ENCODE results near the gene RGL3. TPM values are rescaled to one million over a fixed set of nuclear protein-coding genes. Genes with fewer than 3 reads are reported as not detected.

Gene RGL3
- total and polyA plus RNA-seq, 2 of the 4 experiments (the other 2 are of a cell fraction): 0.18 to 0.62 TPM

GRCh38 chr19:11418094-11418548 is 993 bp downstream of the RGL3 start:
- DNase-seq (no peak), ATAC-seq (ENCODE audit: low read depth) (no peak)
- WGBS, 2 experiments (ENCODE audit: extremely low coverage in 2 of 2, insufficient read length in 1 of 2): 0% methylated on average over 3 of the region's 16 CpGs; no CpG with 5 or more reads in 1 of the 2 experiments
- Histone ChIP-seq H4K8ac (ENCODE audit: low read depth in 2 of 2, low read length in 2 of 2) (no peak overlapping the region), H3K9ac (ENCODE audit: low read depth, low read length) (no peak overlapping the region), H2BK5ac (ENCODE audit: low read depth, low read length, poor library complexity, severe bottlenecking) (no peak overlapping the region), H3K9me3 (ENCODE audit: control insufficient read depth, insufficient read depth, low read length) (no peaks in the 10 kb centered on the region), H2BK20ac (ENCODE audit: low read depth, low read length) (no peak overlapping the region), H2AFZ (replicated peaks; ENCODE audit: low read length, poor library complexity) (no peak overlapping the region), H3K4me1 (ENCODE audit: control insufficient read depth, insufficient read depth, low read length) (peaks cover 2% of the 10 kb centered on the region; the same call in 1 of the 2 replicates), H3K36me3 (ENCODE audit: control insufficient read depth, insufficient read depth, low read length) (no peaks in the 10 kb centered on the region), H2AK9ac (replicated peaks; ENCODE audit: low read depth, low read length, poor library complexity) (no peak overlapping the region), H3K23ac (ENCODE audit: low read depth, low read length) (no peak overlapping the region), H4K5ac (ENCODE audit: low read depth, low read length) (no peak overlapping the region), H3K9me1 (ENCODE audit: insufficient read depth, low read length) (no peaks in the 10 kb centered on the region), H2BK15ac (ENCODE audit: low read depth, low read length) (no peak overlapping the region), H3K18ac (ENCODE audit: low read depth, low read length) (no peak overlapping the region), H3K79me1 (ENCODE audit: low read depth in 1 of 2, low read length in 2 of 2) (no peaks in the 10 kb centered on the region), H4K91ac (ENCODE audit: insufficient read depth, low read depth, low read length) (no peak overlapping the region), H2BK120ac (ENCODE audit: low read depth, low read length) (no peak overlapping the region), H3K4me2 (ENCODE audit: low read depth, low read length) (0 out of 2 replicates have a peak overlapping the region, but pooled peaks have one; percentile 36), H3K4ac (ENCODE audit: low read depth, low read length) (no peak overlapping the region), H2AK5ac (ENCODE audit: low read depth, low read length) (no peak overlapping the region), H3K56ac (ENCODE audit: extremely low read depth, insufficient read depth, low read length) (no peak overlapping the region), H3K14ac (replicated peaks; ENCODE audit: low read depth, low read length) (no peak overlapping the region), H4K20me1 (ENCODE audit: insufficient read depth, low read length) (no peaks in the 10 kb centered on the region), H3K4me3 (ENCODE audit: insufficient read depth, low read depth, low read length) (peak overlapping the region; percentile 34; the same call in 1 of the 2 replicates), H3K27me3 (ENCODE audit: control insufficient read depth, insufficient read depth, low read length) (peaks cover 33% of the 10 kb centered on the region), H3K27ac (ENCODE audit: insufficient read depth, low read length) (no peak overlapping the region)
- TF ChIP-seq BHLHE40 (IDR thresholded peaks at IDR 0.05; ENCODE audit: low read depth, low read length) (no peak), CHD1 (IDR thresholded peaks at IDR 0.05; ENCODE audit: low read depth, low read length) (no peak), MXI1 (IDR thresholded peaks at IDR 0.05; ENCODE audit: borderline replicate concordance, low read depth, low read length) (no peak), ELK1 (IDR thresholded peaks at IDR 0.05; ENCODE audit: borderline replicate concordance, low read depth, low read length) (no peak), POLR2A (IDR thresholded peaks at IDR 0.05; ENCODE audit: low read depth, low read length) (no peak), SMC3 (IDR thresholded peaks at IDR 0.05; ENCODE audit: low read depth, low read length) (no peak), RCOR1 (IDR thresholded peaks at IDR 0.05; ENCODE audit: insufficient replicate concordance, low read length) (no peak), NFE2L2 (IDR thresholded peaks at IDR 0.05; ENCODE audit: low read depth, low read length) (no peak), RFX5 (IDR thresholded peaks at IDR 0.05; ENCODE audit: low read depth, low read length) (no peak), FOS (IDR thresholded peaks at IDR 0.05; ENCODE audit: low read depth, low read length) (no peak), CEBPB (IDR thresholded peaks at IDR 0.05; ENCODE audit: low read depth, low read length) (no peak), USF2 (IDR thresholded peaks at IDR 0.05; ENCODE audit: low read depth, low read length) (no peak), CTCF (conservative IDR thresholded peaks at IDR 0.05; ENCODE audit: low read depth, low read length) (no peak), RAD21 (IDR thresholded peaks at IDR 0.05; ENCODE audit: low read length) (no peak)
- intact Hi-C loops (cut with micrococcal nuclease) (no loop called here), in situ Hi-C loops (cut with MboI; ENCODE audit: low sequenced_read_pairs) (no loop called here), dilution Hi-C loops (cut with HindIII; ENCODE audit: low sequenced_read_pairs, unreplicated experiment) (no loop called here)
- ChIA-PET CTCF (interaction anchor here (0.8 kb wide), 1 partner anchor 35 kb away, joined by 3 read pairs; no protein-coding TSS in a partner anchor), POLR2A (ENCODE audit: unreplicated experiment) (no interaction called here)
- BruUV-seq (replicated peaks): no TSS peak

Data from IMR-90 (cell line).